Lung (tissue), 12 donors: ENCODE measurements around the gene UNC45B. TPM values are rescaled to one million over a fixed set of nuclear protein-coding genes. Genes with fewer than 3 reads are reported as not detected.
A peak's percentile ranks its signal among the peaks of the same experiment; 100 is the strongest.

Experiments
- ATAC-seq: fragments of 200-7000 bp; cut with Tn5 transposase; one replicate; pipeline ENCODE4 v1.9.1; 2020; ENCODE audit warnings: moderate number of reproducible peaks; ENCODE audit not compliant: insufficient read depth, low FRiP score
- DNase-seq, 3 donors: peaks; one replicate each; pipeline ENCODE4 v3.0.0-alpha.2; 2013 to 2017
- H3K27ac ChIP-seq, 2 donors: one replicate each; pipeline ENCODE4 v1.5.1; 2013; ENCODE audit warnings: mild to moderate bottlenecking in 2 of 2, moderate library complexity in 2 of 2, control low read depth in 1 of 2, inconsistent platforms in 1 of 2, low read depth in 1 of 2, low read length in 1 of 2
- H3K27me3 ChIP-seq, 3 donors: one replicate each; pipeline ENCODE4 v1.5.1; 2013; ENCODE audit warnings: low read length in 2 of 3; ENCODE audit not compliant: control insufficient read depth in 3 of 3, insufficient read depth in 3 of 3
- H3K36me3 ChIP-seq, 4 donors: one replicate each; pipeline ENCODE4 v1.5.1; 2013; ENCODE audit warnings: low read length in 4 of 4, mild to moderate bottlenecking in 1 of 4, moderate library complexity in 1 of 4; ENCODE audit not compliant: control insufficient read depth in 4 of 4, insufficient read depth in 4 of 4
- H3K4me1 ChIP-seq, 5 donors: one replicate each; pipeline ENCODE4 v1.5.1; 2013; ENCODE audit warnings: low read length in 5 of 5, mild to moderate bottlenecking in 2 of 5, moderate library complexity in 1 of 5; ENCODE audit not compliant: control insufficient read depth in 5 of 5, insufficient read depth in 5 of 5
- H3K4me3 ChIP-seq: one replicate; pipeline ENCODE4 v1.5.1; 2013; ENCODE audit warnings: mild to moderate bottlenecking, control low read depth, moderate library complexity
- H3K9ac ChIP-seq, 2 donors: one replicate each; pipeline ENCODE4 v1.5.1; 2013; ENCODE audit warnings: low read length in 2 of 2, control low read depth in 1 of 2; ENCODE audit not compliant: insufficient read depth in 1 of 2
- H3K9me3 ChIP-seq, 4 donors: one replicate each; pipeline ENCODE4 v1.5.1; 2013; ENCODE audit warnings: low read length in 3 of 4, mild to moderate bottlenecking in 1 of 4, moderate library complexity in 1 of 4; ENCODE audit not compliant: control insufficient read depth in 4 of 4, insufficient read depth in 3 of 4
- WGBS, 2 donors: extraction: QIAGEN DNeasy Blood & Tissue Kit; methylation state at CpG; one replicate each; pipeline ENCODE4 v1.1.7; 2013; 5-methylcytosine and 5-hydroxymethylcytosine counted together
- polyA plus RNA-seq, 2 donors: library from polyadenylated mRNA; stranded (reverse); fragments of 200-250 nt; gene quantifications; one replicate each; pipeline ENCODE4 v1.2.1, GENCODE V29; 2013
- total RNA-seq, 2 donors: library from RNA; depleted of rRNA in 1 of 2; stranded (reverse); fragments of >200 nt in 1 of 2; gene quantifications; one replicate each; pipeline ENCODE4 v1.2.1, GENCODE V29; 2014 to 2021
- TF ChIP-seq, protein P1 (sequence below): IDR thresholded peaks from 2 replicates; pipeline ENCODE4 v1.5.1; 2012; ENCODE audit warnings: mild to moderate bottlenecking; ENCODE audit errors: control extremely low read depth, extremely low read depth
- donor health status: control.
- donor health status: control.
- donor health status: Bipolar disorder and iron deficiency.
- donor health status: healthy.
- donor health status: DM: yes; HTN: yes; CAD: no.

UNC45B gene
- total and polyA plus RNA-seq, 4 donors: 0.06 to 1.6 (median 0.29) TPM

DNA sequence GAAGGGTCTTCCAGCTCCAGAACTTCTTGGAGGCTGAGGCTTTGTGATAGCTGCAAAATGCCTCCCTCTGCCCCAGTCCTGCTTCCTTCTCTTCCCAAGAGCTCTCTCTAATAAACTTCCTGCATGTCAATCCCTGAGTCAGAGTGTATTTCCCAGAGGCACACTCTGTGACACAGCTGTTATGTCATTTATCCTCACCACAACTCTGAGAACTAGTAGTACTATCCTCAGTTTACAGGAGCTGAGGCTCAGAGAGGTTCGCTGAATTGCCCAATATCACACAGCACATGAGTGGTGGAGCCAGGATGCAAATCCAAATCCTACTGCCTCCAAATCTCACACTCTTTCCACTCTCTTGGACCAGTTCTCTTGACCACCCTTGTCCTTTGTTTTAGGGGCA lies 20.0 kb downstream of the UNC45B start:
- no peak for DNase-seq
- 82 to 83% methylated on average over 1 of the region's 1 CpG for WGBS, 2 donors
- H3K9ac ChIP-seq: no peak overlapping the region
- no peak overlapping the region for H3K27ac ChIP-seq
- H3K9me3 ChIP-seq: no peaks in the 10 kb centered on the region
- no peak overlapping the region for H3K4me3 ChIP-seq
- H3K36me3 ChIP-seq: no peaks in the 10 kb centered on the region
- TF ChIP-seq, protein P1, sequence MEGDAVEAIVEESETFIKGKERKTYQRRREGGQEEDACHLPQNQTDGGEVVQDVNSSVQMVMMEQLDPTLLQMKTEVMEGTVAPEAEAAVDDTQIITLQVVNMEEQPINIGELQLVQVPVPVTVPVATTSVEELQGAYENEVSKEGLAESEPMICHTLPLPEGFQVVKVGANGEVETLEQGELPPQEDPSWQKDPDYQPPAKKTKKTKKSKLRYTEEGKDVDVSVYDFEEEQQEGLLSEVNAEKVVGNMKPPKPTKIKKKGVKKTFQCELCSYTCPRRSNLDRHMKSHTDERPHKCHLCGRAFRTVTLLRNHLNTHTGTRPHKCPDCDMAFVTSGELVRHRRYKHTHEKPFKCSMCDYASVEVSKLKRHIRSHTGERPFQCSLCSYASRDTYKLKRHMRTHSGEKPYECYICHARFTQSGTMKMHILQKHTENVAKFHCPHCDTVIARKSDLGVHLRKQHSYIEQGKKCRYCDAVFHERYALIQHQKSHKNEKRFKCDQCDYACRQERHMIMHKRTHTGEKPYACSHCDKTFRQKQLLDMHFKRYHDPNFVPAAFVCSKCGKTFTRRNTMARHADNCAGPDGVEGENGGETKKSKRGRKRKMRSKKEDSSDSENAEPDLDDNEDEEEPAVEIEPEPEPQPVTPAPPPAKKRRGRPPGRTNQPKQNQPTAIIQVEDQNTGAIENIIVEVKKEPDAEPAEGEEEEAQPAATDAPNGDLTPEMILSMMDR: no peak
- H3K4me1 ChIP-seq: peaks cover 0 to 5% (median 0%) of the 10 kb centered on the region in 5 donors
- no peaks in the 10 kb centered on the region for H3K27me3 ChIP-seq
- ATAC-seq: no peak

DNA sequence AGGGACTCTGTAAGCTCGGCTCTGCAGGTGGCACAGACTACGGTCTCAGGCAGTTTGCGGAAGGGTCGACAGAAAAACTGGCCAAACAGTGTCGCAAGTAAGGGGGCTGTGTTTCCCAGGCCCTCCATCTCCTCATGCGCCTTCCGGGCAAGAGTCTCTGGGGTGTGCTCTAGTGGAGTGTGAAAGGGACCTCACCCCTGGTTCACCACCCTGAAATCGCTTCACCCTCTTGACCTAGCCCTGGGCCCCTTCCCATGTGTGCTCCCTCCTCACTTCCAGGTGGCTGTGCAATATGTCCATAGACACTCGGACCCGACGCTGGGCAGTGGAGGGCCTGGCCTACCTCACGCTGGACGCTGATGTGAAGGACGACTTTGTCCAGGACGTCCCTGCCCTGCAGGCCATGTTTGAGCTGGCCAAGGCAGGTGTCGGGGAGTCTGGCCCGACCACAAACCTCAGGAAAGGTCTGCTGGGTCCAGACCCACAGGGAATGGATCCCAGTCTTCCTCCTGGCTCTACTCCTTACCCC lies 22.3 kb downstream of the UNC45B start:
- Histone ChIP-seq H3K36me3 (no peaks in the 10 kb centered on the region), H3K9ac (no peak overlapping the region), H3K27ac (no peak overlapping the region), H3K4me1 (peaks cover 0 to 5% (median 0%) of the 10 kb centered on the region in 5 donors), H3K9me3 (no peaks in the 10 kb centered on the region), H3K4me3 (no peak overlapping the region), H3K27me3 (no peaks in the 10 kb centered on the region)
- 91 to 93% methylated on average over 17 of the region's 17 CpGs for WGBS, 2 donors
- ATAC-seq: no peak
- DNase-seq: no peak
- TF ChIP-seq, protein P1: no peak

DNA sequence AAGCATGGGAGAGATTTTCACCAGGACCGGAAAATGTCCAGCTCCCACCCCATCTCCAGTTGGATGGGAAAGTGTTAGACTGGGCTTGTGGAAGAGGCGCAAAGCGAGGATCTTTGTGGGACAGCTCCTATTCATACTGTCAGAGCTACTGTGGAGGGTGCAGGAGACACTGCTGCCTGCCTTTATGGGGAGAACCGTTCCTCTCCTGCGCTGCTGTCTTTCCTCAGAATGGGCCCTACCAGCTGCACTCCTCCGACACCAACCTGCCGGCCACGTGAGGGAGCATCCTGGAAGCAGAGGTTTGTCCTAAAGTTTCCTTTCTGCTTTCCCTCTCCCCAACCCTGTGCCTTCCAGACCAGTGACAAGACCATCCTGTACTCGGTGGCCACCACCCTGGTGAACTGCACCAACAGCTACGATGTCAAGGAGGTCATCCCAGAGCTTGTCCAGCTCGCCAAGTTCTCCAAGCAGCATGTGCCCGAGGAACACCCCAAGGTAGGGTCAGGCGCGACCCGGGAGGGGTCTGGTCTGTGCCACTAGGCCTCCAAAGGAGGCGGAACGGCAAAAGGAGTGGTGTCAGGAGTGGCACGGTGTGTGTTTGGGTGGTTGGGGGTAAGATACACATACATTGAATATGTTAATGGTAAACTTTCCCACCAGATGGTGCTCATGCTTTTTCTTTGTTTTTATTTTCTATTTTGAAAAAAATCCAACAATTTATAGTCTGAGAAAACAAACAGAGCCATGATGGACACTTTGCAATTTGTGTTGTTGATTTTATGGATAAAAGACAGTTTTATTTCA lies 23.6 kb downstream of the UNC45B start:
- Histone ChIP-seq H3K4me1 (peaks cover 0 to 5% (median 0%) of the 10 kb centered on the region in 5 donors), H3K36me3 (no peaks in the 10 kb centered on the region), H3K4me3 (no peak overlapping the region), H3K27ac (no peak overlapping the region), H3K9me3 (no peaks in the 10 kb centered on the region), H3K9ac (no peak overlapping the region), H3K27me3 (no peaks in the 10 kb centered on the region)
- DNase-seq (peak in 2 of 3 donors; percentile 62 to 65), ATAC-seq (no peak)
- TF ChIP-seq, protein P1: peak; percentile 16
- WGBS, 2 donors: 71 to 77% methylated on average over 18 of the region's 18 CpGs
